GM21381 (cell line): ENCODE measurements around the gene TSPAN13.

ENCODE experiments used
- ATAC-seq: cut with Tn5 transposase; IDR thresholded peaks from one replicate; pipeline ENCODE4 v1.9.1; 2021; ENCODE audit warnings: mild to moderate bottlenecking, moderate library complexity; ENCODE audit not compliant: unreplicated experiment

TSPAN13 gene

GRCh38 chr7:16753102-16753931 is at the start of gene TSPAN13:
Gene TSPAN13 (plus strand): TSS chr7:16753755. CDS start chr7:16753968, 213 bp downstream.
- ATAC-seq: peak; percentile 81

GRCh38 chr7:16708511-16708910 is 45.0 kb upstream of the TSPAN13 start:
- no peak for ATAC-seq

DNA sequence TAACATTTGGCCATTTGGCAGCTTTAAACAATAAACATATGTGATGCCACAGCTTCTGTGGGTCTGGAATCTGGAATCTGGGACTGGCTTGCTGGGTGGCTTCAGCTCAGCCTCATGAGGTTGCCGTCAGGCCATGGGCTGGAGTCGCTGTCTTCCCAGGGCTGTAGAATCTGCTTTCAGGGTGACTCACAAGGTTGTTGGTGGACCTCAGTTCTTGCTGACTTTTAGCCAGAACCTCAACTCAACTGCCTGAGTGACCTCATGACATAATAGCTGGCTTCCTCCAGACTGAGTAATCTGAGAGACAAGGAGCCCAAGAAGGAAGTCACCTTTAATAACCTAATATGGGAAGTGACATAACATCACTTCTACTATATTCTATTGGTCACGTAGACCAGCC is 44.6 kb upstream of the TSPAN13 start:
- no peak for ATAC-seq

DNA sequence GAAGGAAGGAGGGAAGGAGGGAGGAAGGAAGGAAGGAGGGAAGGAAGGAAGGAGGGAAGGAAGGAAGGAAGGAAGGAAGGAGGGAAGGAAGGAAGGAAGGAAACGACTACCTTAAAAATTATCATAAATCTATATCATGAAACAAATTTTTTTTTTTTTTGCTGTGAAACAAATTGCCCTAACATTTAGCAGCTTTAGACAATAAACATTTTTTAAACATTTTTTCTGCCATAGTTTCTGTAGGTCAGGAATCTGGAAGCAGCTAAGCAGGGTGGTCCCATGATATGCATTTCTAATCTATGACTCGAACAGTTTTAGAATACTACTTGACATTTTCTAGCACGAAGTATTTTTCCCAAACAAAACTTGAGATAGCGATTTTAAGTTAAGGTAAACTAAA is 42.9 kb upstream of the TSPAN13 start:
- no peak for ATAC-seq

GRCh38 chr7:16711730-16712129 is 41.8 kb upstream of the TSPAN13 start:
- ATAC-seq: no peak

DNA sequence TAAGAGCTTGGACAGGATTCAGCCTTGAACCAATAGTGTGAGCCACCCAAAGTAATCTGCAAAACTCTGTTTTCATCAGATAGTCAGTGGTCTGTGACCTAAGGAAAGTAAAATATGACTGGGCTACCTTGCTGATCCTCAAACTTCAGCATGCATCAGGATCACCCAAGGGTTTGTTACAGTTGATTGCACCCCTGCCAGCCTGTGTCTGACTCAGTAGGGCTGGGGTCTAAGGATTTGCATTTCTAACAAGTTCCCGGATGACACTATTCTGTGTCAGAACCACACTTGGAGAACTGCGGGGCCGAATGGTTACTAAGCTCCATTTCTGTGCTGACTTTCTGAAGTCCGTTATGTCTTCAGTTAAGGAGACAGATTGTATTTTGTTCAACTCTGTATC is 40.6 kb upstream of the TSPAN13 start:
- no peak for ATAC-seq

DNA sequence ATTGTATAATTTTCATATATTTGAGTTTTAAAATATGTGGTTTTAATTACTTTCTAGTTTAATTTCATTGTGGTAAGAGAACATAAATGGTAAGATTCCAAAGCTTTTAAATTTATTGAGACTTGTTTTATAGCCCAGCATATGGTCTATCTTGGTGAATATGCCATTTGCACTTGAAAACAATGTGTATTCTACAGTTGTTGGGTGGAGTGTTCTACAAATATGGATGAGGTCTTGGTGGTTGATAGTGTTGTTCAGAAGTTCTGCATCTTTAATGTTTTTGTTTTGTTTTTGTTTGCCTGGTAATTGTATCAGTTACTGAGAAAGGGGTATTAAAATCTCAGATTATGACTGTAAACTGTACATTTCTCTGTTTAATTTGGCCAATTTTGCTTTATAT is 37.6 kb upstream of the TSPAN13 start:
- no peak for ATAC-seq

DNA sequence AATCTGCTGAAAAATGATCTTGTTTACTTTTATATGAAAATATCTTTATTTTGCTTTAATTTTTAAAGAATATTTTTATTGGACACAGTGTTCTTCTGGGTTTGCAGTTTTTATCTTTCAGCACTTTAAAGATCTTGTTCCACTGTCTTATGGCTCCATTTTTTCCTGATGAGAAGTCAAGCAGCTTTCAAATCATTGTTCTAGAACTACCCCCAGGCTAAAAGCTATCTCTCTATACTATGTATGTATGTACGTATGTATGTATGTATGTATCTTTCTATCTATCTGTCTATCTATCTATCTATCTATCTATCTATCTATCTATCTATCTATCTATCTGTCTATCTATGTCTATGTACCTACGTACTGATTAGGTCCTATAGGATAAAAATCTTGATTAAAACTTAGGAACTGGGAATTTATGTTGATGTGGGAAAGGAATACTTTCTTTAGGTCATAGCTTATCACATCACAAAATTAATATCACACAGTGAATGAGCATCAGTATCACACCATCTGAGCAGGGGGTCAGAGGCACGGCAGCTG is 35.4 kb upstream of the TSPAN13 start:
- ATAC-seq: no peak

DNA sequence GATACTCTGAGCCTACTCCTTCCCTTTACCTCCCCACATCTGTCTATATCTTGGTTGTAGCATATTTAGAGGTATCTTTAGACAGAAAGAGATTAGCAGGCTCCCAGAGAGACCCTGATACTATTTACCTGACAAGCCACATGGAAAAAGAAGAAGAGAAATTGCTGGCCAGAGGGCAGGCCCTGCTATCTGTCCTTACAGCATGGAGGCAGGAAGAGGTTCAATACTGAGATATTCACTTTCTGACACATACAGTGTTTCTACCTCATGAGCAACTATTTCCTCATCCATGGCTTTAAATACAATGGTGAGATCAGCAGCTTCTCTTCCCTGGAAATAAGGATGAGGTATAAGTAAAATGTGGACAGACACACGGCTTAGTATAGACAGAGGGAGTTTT is 33.9 kb upstream of the TSPAN13 start:
- ATAC-seq: no peak

DNA sequence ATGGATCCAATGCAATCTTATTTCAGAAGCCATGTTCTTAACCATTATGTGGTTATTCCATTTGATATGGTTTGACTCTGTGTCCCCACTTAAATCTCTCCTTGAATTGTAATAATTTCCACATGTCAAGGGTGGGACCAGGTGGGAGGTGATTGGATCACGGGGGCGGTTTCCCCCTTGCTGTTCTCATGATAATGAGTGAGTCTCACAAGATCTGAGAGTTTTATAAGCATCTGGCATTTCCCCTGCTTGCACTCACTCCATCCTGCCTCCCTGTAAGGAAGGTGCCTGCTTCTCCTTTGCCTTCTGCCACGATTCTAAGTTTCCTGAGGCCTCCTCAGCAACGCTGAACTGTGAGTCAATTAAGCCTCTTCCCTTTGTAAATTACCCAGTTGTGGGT is 32.0 kb upstream of the TSPAN13 start:
- ATAC-seq: no peak

DNA sequence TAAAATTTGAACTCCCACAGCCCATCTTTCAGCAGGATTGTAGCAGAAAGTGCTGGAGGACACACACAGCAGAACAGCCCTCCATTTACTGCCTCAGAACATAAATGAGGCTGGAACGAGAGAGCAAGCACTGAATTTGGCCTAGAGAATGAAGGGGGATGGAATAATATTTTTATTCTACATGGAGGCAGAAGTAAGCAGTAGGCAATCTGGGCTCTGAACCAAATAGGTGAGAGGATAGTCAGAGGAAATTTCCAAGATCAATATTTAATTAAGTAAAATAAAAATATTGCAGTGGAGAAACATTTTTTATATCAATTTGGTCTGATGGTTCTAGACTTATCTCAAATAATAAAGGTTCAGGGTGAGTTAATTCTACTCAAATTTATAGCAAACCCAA is 29.2 kb upstream of the TSPAN13 start:
- ATAC-seq: no peak

DNA sequence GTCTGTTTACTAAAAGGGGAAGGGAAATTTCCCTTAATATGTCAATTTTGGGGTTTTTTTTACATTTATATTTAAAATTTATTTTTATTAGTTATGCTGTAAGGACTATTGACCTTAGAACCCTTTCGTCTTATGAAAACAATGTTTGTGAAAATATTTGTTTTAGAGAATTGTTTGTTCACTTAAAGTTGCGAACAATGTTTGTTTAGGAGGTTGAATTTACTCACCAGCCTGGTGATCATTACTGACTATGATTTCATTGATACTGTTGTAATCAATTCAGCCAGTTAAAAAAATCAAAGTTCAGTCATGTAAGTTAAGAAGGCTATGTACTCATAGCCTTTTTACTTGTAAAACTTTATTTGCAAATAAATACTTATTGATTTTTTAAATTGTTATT is 27.4 kb upstream of the TSPAN13 start:
- ATAC-seq: no peak

- ATAC-seq: no peak
Measured at GRCh38 chr7:16727736-16728135, 25.8 kb upstream of the TSPAN13 start.

DNA sequence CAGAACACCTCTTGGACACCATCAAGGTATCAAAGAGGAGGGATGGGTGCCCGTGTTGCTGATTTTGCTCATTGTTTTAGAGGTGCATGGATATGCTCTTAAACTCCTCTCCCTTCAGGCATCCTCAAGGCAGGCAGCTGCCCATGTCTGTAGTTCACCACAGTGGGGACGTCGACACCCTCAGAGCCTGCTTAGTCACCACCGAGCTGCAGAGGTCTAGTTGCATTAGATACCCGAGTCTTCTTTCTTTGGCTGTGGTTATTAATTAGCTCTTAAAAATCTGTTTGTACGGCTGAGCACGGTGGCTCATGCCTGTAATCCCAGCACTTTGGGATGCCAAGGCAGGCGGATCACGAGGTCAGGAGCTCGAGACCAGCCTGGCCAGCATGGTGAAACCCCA is 24.7 kb upstream of the TSPAN13 start:
- no peak for ATAC-seq

DNA sequence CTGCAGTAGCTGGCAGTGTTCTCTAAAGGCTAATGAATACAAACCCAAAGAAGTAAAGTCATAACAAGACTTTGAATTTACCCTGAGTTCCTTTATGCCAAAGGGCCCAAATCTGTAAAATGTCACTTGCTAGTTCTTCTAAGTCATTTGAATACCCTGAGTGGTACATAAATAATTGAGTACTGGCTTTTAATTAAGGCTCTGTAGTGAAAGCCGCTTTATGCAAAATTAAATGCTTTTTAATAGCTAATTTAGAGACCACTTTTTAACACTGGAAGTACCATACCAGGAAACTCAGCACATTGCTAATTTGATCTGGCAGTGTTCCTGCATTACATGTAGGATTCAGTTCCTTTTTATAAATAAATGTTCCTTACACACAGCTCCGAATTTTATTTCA is 24.0 kb upstream of the TSPAN13 start:
- ATAC-seq: no peak

GRCh38 chr7:16730937-16731336 is 22.6 kb upstream of the TSPAN13 start:
- ATAC-seq: no peak

DNA sequence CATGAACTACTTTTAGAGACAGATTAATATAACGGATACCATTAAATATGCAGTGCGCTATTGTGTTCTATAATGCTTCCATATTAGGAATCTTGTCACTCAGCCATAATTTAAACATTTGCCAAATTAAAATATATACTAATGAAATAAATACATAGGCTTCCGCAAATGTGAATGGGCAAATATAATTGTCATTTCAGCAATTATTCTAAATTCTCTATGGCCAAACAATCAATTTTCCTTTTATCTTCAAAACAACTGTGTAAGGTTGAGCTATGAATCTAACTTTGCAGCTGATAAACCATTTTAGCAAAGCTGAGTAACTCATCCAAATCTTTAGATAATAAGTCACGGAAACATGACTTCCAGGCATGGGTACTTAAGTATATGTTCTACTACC is 20.7 kb upstream of the TSPAN13 start:
- no peak for ATAC-seq

DNA sequence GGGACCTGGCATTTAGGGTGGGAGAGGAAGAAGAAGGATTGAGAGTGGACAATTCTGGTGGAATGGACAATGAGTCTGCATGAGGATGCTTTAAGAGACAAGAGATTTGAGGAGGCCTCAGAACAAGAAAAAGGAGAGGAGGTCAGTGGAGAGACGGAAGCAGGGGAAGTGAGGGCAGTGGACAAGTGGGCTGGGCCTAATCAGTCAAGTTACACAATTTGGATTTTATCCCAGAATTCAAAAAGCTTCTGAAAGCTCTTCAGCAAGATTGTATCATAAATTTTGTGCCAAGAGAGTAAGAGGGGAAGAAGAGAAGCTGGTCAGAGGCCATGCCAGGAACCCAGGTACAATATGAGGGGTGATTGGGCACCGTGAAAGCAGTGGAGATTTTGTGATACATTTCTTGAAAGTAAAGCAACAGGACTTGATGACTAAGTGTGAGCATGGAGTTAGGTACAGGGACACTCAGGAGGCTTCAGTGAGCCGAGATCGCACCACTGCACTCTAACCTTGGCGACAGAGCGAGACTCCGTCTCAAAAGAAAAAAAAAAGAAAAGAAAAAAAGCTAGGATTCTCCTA is 19.3 kb upstream of the TSPAN13 start:
- ATAC-seq: no peak

DNA sequence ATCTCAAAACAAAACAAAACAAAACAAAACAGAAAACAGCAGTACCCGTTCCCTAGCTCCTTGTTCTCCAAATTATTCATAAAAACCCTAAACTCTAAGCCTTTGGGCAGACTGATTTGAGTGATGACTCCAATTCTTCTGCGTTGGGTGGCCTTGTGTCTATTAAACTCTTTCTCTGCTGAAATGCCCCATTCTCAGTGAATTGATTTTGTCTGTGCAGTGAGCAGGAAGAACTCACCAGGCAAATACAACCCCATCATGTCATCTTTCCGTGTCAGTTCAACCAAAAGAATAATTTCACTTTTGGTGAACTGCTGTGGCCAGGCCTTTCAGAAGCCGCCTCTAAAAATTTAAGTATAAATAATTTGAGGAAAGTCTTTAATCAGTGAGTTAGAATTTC is 18.5 kb upstream of the TSPAN13 start:
- no peak for ATAC-seq

- ATAC-seq: no peak
Measured at GRCh38 chr7:16738011-16738688, 15.4 kb upstream of the TSPAN13 start.

DNA sequence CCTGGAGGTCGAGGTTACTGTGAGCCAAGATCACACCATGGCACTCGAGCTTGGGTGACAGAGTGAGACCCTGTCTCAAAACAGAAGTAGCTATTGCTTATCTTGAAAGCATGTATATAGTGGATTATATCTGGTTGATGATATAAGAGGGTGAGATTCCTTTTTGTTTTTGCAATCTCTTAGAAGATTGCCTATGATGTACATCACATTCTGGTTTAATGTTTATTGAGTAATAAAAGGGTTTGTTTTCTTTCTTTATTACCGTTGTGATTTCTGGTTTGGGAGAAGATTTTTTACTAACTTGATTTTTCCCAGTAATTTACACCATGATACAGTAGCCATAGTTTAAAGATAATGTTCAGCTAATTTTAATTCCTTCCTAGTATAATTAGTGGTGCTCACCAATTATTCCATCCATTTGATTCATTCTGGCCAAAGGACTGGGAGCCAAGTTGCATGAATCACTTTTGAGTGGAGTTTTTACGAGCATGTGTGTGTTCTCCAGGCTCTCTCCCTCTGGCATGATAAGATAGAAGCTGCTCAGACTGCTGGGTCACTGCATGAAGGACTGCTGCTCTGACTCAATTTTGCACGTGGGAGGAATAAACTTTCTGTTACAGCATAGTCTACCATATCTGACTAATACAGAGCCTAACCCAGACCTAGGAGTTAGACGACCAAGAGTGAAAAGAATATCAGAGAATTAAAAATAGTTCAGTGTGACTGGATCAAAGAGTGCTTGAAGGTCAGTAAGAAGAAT is 13.5 kb upstream of the TSPAN13 start:
- no peak for ATAC-seq
